OCI-LY3 (cell line): ENCODE measurements around the gene GNL1.

Source experiments
- H2AFZ ChIP-seq: fragments of 200-600, 300-600 bp; shearing (Covaris generic); 2 replicates; pipeline ENCODE4 v1.6.0; 2014; ENCODE audit warnings: antibody characterized with exemption, low read depth, low read length
- H3K27ac ChIP-seq: fragments of 200-600, 300-600 bp; sonication (generic); 2 replicates; pipeline ENCODE4 v1.5.1; 2014; ENCODE audit warnings: mild to moderate bottlenecking, low read length, moderate library complexity, mixed read lengths
- H3K27me3 ChIP-seq: fragments of 200-600, 300-600 bp; sonication (generic); 2 replicates; pipeline ENCODE4 v1.6.1; 2014; ENCODE audit warnings: low read depth, low read length, mixed read lengths
- H3K36me3 ChIP-seq: fragments of 200-600, 300-600 bp; sonication (generic); replicated peaks from 2 replicates; pipeline ENCODE3; 2014; ENCODE audit warnings: low read depth, low read length, mixed read lengths
- H3K4me1 ChIP-seq: fragments of 300-600, 200-600 bp; sonication (generic); 2 replicates; pipeline ENCODE4 v1.6.1; 2014; ENCODE audit warnings: low read length, mixed read lengths
- H3K4me2 ChIP-seq: fragments of 200-600, 300-600 bp; sonication (generic); 2 replicates; pipeline ENCODE4 v1.6.1; 2014; ENCODE audit warnings: low read length, mixed read lengths
- H3K4me3 ChIP-seq: fragments of 300-600, 200-600 bp; sonication (generic); 2 replicates; pipeline ENCODE4 v1.5.1; 2014; ENCODE audit warnings: antibody characterized with exemption, mild to moderate bottlenecking, low read length, moderate library complexity
- H3K79me2 ChIP-seq: fragments of 300-600, 200-600 bp; shearing (Covaris generic); 2 replicates; pipeline ENCODE4 v1.6.1; 2014; ENCODE audit warnings: mild to moderate bottlenecking, low read length, mixed read lengths
- H3K9ac ChIP-seq: fragments of 300-600, 200-600 bp; shearing (Covaris generic); 2 replicates; pipeline ENCODE4 v1.6.0; 2014; ENCODE audit warnings: mild to moderate bottlenecking, low read length, moderate library complexity
- H3K9me3 ChIP-seq: fragments of 200-600, 300-600 bp; shearing (Covaris generic); 2 replicates; pipeline ENCODE4 v1.6.1; 2014; ENCODE audit warnings: low read length, mixed read lengths; ENCODE audit not compliant: insufficient read depth
- H4K20me1 ChIP-seq: fragments of 200-600, 300-600 bp; sonication (generic); 2 replicates; pipeline ENCODE4 v1.6.1; 2016; ENCODE audit warnings: low read length, mixed read lengths; ENCODE audit not compliant: insufficient read depth
- EZH2phosphoT487 ChIP-seq: fragments of 200-600 bp; shearing (Covaris generic); IDR thresholded peaks from 2 replicates; pipeline ENCODE4 v1.6.1; 2018; ENCODE audit warnings: antibody characterized with exemption, mixed run types, low read depth
- TF ChIP-seq, protein P1 (sequence below): fragments of 200-600, 300-600 bp; sonication (generic); IDR thresholded peaks from 2 replicates; pipeline ENCODE4 v1.5.1; 2014; ENCODE audit warnings: antibody characterized with exemption, low read length, low read depth

GNL1 gene, protein sequence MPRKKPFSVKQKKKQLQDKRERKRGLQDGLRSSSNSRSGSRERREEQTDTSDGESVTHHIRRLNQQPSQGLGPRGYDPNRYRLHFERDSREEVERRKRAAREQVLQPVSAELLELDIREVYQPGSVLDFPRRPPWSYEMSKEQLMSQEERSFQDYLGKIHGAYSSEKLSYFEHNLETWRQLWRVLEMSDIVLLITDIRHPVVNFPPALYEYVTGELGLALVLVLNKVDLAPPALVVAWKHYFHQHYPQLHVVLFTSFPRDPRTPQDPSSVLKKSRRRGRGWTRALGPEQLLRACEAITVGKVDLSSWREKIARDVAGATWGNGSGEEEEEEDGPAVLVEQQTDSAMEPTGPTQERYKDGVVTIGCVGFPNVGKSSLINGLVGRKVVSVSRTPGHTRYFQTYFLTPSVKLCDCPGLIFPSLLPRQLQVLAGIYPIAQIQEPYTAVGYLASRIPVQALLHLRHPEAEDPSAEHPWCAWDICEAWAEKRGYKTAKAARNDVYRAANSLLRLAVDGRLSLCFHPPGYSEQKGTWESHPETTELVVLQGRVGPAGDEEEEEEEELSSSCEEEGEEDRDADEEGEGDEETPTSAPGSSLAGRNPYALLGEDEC

DNA sequence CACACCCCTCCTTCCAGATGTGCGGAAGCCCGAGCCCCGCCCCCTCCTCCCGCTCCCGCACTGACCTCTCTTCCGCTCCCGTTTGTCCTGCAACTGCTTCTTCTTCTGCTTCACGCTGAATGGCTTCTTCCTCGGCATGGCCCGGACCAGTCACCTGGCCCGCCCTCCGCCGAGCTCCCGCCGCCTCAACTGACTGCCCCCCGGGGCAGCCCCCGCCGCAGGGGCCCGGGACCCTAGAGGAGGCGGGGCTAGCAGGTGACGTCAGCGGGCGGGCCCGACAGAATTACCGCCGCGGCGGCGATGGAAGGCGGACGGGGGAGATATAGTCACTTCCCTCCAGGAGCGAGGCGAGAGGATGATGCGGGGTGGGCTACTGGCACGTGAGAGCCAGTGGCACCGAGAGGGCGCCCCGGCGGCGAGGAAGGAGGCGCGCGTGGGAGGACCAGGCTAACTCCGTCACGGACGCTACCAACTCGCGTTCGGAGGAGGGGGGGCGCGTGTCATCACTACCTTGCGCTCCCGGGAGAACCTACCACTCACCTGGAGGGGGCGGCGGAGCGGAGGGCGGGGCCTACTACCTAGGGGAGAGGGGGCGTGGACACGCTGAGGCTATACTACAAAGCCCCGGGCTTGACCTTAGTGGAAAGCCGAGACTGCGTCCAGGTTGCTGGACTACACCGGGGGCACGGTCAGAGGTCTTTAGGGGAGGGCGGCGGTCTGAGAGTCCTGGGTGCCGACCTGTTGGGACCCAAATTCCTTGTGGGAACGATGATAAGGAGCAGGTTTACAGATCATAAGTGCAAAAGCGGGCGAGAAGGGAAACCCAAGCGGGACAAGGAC lies at the start of gene GNL1:
GNL1 (minus strand) TSS at position 424 of the 840 bp plus-strand sequence; CDS start at position 138, 286 bp downstream.
- Histone ChIP-seq H3K4me3 (peak within 1 kb of the TSS; percentile 99), H3K36me3 (peaks cover 12% of the 10 kb centered on the region), H3K9me3 (no peaks in the 10 kb centered on the region), H2AFZ (peak within 1 kb of the TSS; percentile 87), H3K27ac (peak within 1 kb of the TSS; percentile 92), H3K4me1 (peaks cover 8% of the 10 kb centered on the region), H4K20me1 (peaks cover 4% of the 10 kb centered on the region), H3K79me2 (peaks cover 29% of the 10 kb centered on the region), H3K27me3 (no peaks in the 10 kb centered on the region), H3K9ac (peak within 1 kb of the TSS; percentile 99), H3K4me2 (peak within 1 kb of the TSS; percentile 87)
- no peak for TF ChIP-seq EZH2phosphoT487
- TF ChIP-seq, protein P1, sequence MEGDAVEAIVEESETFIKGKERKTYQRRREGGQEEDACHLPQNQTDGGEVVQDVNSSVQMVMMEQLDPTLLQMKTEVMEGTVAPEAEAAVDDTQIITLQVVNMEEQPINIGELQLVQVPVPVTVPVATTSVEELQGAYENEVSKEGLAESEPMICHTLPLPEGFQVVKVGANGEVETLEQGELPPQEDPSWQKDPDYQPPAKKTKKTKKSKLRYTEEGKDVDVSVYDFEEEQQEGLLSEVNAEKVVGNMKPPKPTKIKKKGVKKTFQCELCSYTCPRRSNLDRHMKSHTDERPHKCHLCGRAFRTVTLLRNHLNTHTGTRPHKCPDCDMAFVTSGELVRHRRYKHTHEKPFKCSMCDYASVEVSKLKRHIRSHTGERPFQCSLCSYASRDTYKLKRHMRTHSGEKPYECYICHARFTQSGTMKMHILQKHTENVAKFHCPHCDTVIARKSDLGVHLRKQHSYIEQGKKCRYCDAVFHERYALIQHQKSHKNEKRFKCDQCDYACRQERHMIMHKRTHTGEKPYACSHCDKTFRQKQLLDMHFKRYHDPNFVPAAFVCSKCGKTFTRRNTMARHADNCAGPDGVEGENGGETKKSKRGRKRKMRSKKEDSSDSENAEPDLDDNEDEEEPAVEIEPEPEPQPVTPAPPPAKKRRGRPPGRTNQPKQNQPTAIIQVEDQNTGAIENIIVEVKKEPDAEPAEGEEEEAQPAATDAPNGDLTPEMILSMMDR: no peak

DNA sequence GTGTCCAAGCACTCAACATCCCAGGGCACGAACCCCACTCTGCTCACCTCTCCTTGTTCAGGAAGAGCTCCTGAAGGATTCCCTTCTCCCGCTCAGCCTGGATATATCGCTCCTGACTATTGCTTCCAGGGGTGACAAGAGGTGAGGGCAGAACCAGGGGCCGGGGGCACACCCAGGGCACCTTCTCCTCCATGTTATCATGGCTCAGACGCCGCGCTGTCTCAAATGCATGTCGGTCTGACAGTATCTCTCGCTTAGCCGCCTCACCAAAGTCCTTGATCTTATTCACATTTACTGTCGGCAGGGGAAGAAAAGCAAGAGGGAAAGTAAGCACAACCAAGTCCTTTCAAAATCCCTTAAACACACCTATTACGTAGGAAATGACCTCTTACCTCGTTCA lies 47.7 kb upstream of the GNL1 start:
- H4K20me1 ChIP-seq: no peaks in the 10 kb centered on the region; the same call in 1 of the 2 replicates
- H3K9ac ChIP-seq: no peak overlapping the region
- H3K79me2 ChIP-seq: no peaks in the 10 kb centered on the region
- H3K36me3 ChIP-seq: peaks cover 71% of the 10 kb centered on the region
- no peaks in the 10 kb centered on the region for H3K9me3 ChIP-seq
- peaks cover 4% of the 10 kb centered on the region; the same call in 1 of the 2 replicates for H3K4me1 ChIP-seq
- no peak overlapping the region for H3K4me3 ChIP-seq
- H2AFZ ChIP-seq: no peak overlapping the region
- H3K27me3 ChIP-seq: no peaks in the 10 kb centered on the region
- no peak for TF ChIP-seq EZH2phosphoT487
- TF ChIP-seq, protein P1: no peak
- no peak overlapping the region for H3K27ac ChIP-seq
- H3K4me2 ChIP-seq: no peak overlapping the region

DNA sequence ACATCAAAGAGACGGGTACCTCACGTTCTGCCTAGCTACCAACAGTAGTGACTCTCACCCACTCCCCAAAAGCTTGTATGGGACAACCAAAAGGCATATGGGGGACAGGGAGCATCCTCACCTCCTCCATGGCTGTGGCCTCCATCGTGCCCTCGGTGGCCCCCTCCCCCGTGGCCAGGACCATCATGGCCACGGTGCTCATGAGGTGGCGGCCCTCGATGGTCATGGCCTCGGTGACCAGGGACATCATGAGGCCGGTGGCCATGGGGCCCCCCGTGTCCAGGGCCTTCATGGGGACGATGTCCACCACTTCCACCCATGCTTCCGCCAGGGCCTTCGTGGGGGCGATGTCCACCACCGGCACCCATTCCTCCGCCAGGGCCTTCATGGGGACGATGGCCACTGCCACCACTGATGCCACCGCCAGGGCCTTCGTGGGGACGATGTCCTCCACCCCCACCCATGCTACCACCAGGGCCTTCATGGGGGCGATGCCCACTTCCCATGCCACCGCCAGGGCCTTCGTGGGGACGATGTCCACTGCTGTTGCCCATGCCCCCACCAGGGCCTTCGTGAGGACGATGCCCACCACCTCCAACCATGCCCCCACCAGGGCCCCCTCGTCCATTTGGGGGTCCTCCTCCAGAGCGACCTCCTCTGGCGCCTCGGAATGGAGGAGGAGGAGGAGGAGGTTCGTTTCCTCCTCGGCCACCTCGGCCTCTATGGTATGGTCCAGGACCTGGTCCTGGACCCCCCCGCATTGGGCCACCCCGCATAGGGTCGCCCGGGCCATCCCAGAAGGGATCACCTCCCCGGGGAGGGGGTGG lies 45.7 kb upstream of the GNL1 start:
- no peak overlapping the region for H3K4me2 ChIP-seq
- peaks cover 3% of the 10 kb centered on the region; the same call in 1 of the 2 replicates for H3K4me1 ChIP-seq
- TF ChIP-seq, protein P1: no peak
- TF ChIP-seq EZH2phosphoT487: no peak
- no peak overlapping the region for H3K27ac ChIP-seq
- H3K36me3 ChIP-seq: peaks cover 59% of the 10 kb centered on the region
- no peaks in the 10 kb centered on the region for H3K9me3 ChIP-seq
- H3K9ac ChIP-seq: no peak overlapping the region
- H2AFZ ChIP-seq: no peak overlapping the region
- H3K27me3 ChIP-seq: no peaks in the 10 kb centered on the region
- no peaks in the 10 kb centered on the region for H3K79me2 ChIP-seq
- no peaks in the 10 kb centered on the region; the same call in 1 of the 2 replicates for H4K20me1 ChIP-seq
- no peak overlapping the region for H3K4me3 ChIP-seq
